DMS153 treated with DMSO at 0.1 percent for 48 hours (cell line): ENCODE measurements around the gene RAB15.

Experiments used
- DNase-seq: peaks from one replicate; lab custom pipeline; 2025; ENCODE audit not compliant: unreplicated experiment; lab: John Stamatoyannopoulos, UW

The RAB15 gene

GRCh38 chr14:64990939-64991338, 18.8 kb upstream of the RAB15 start:
- no peak for DNase-seq

GRCh38 chr14:64990296-64990695, 18.2 kb upstream of the RAB15 start:
- no peak for DNase-seq

- DNase-seq = no peak
These were observed 15.3 kb upstream of the RAB15 start for GRCh38 chr14:64987438-64987767.

GRCh38 chr14:64986648-64987437, 14.7 kb upstream of the RAB15 start, which contains the start of gene FNTB:
Gene FNTB (plus strand): TSS chr14:64986895. CDS start chr14:64986954, 59 bp downstream.
- peak; percentile 98 for DNase-seq

- DNase-seq = peak; percentile 24
These were observed 11.5 kb upstream of the RAB15 start for GRCh38 chr14:64983439-64984310.

GRCh38 chr14:64979336-64980074, 7.4 kb upstream of the RAB15 start:
- no peak for DNase-seq

- no peak for DNase-seq
These were observed 2.4 kb upstream of the RAB15 start for GRCh38 chr14:64974563-64974962.

GRCh38 chr14:64973826-64974225, 1.7 kb upstream of the RAB15 start:
- no peak for DNase-seq

GRCh38 chr14:64973026-64973442, 898 bp upstream of the RAB15 start:
- no peak for DNase-seq

GRCh38 chr14:64971491-64971942, 619 bp downstream of the RAB15 start:
- no peak for DNase-seq

- no peak for DNase-seq
These were observed 1.2 kb downstream of the RAB15 start for GRCh38 chr14:64970776-64971477.

- DNase-seq = no peak
These were observed 2.1 kb downstream of the RAB15 start for GRCh38 chr14:64970041-64970440.

- DNase-seq = no peak
These were observed 3.5 kb downstream of the RAB15 start for GRCh38 chr14:64968651-64969050.

- no peak for DNase-seq
These were observed 4.0 kb downstream of the RAB15 start for GRCh38 chr14:64968167-64968566.

GRCh38 chr14:64966976-64967375, 5.2 kb downstream of the RAB15 start:
- DNase-seq = no peak

GRCh38 chr14:64965356-64966000, 6.7 kb downstream of the RAB15 start:
- DNase-seq = no peak

- DNase-seq = no peak
These were observed 8.5 kb downstream of the RAB15 start for GRCh38 chr14:64963611-64964010.

GRCh38 chr14:64960762-64961276, 11.3 kb downstream of the RAB15 start:
- DNase-seq = peak; percentile 44

- no peak for DNase-seq
These were observed 13.4 kb downstream of the RAB15 start for GRCh38 chr14:64958743-64959142.

- DNase-seq = no peak
These were observed 13.9 kb downstream of the RAB15 start for GRCh38 chr14:64958201-64958600.
